ENCODE measurements around the gene LIM2. TPM values are rescaled to one million over a fixed set of nuclear protein-coding genes. Genes with fewer than 3 reads are reported as not detected.

The LIM2 gene
- total and polyA plus RNA-seq, 2 of the 4 experiments (the other 2 are of a cell fraction) = not detected

GRCh38 chr19:51338563-51339312, 49.0 kb downstream of the LIM2 start (continued):
- TF ChIP-seq ELK1 (IDR thresholded peaks at IDR 0.05; ENCODE audit: borderline replicate concordance, low read depth, low read length) = no peak
- TF ChIP-seq RFX5 (IDR thresholded peaks at IDR 0.05; ENCODE audit: low read depth, low read length) = no peak

GRCh38 chr19:51337861-51338562, 49.8 kb downstream of the LIM2 start:
- H2AK5ac ChIP-seq (ENCODE audit: low read depth, low read length) = no peak overlapping the region
- CTCF ChIA-PET = interaction anchor here (0.6 to 0.7 kb wide), 2 partner anchors 134 to 440 kb away, joined by 3 read pairs; no protein-coding TSS in a partner anchor
- DNase-seq = no peak
- TF ChIP-seq BHLHE40 (IDR thresholded peaks at IDR 0.05; ENCODE audit: low read depth, low read length) (no peak), RFX5 (IDR thresholded peaks at IDR 0.05; ENCODE audit: low read depth, low read length) (no peak), RCOR1 (IDR thresholded peaks at IDR 0.05; ENCODE audit: insufficient replicate concordance, low read length) (no peak), RAD21 (IDR thresholded peaks at IDR 0.05; ENCODE audit: low read length) (no peak), CEBPB (IDR thresholded peaks at IDR 0.05; ENCODE audit: low read depth, low read length) (no peak), SMC3 (IDR thresholded peaks at IDR 0.05; ENCODE audit: low read depth, low read length) (no peak), CTCF (conservative IDR thresholded peaks at IDR 0.05; ENCODE audit: low read depth, low read length) (no peak), MXI1 (IDR thresholded peaks at IDR 0.05; ENCODE audit: borderline replicate concordance, low read depth, low read length) (no peak), FOS (IDR thresholded peaks at IDR 0.05; ENCODE audit: low read depth, low read length) (no peak), MAFK (IDR thresholded peaks at IDR 0.05; ENCODE audit: low read depth, low read length) (no peak), NFE2L2 (IDR thresholded peaks at IDR 0.05; ENCODE audit: low read depth, low read length) (no peak), CHD1 (IDR thresholded peaks at IDR 0.05; ENCODE audit: low read depth, low read length) (no peak)

More at GRCh38 chr19:51337861-51338562, 49.8 kb downstream of the LIM2 start:
- H2BK20ac ChIP-seq (ENCODE audit: low read depth, low read length) = no peak overlapping the region
- H3K14ac ChIP-seq (replicated peaks; ENCODE audit: low read depth, low read length) = no peak overlapping the region
- H3K79me1 ChIP-seq (ENCODE audit: low read depth in 1 of 2, low read length in 2 of 2) = no peaks in the 10 kb centered on the region
- H3K56ac ChIP-seq (ENCODE audit: extremely low read depth, insufficient read depth, low read length) = no peak overlapping the region
- no peak overlapping the region for H4K8ac ChIP-seq (ENCODE audit: low read depth in 2 of 2, low read length in 2 of 2)
- H3K4me2 ChIP-seq (ENCODE audit: low read depth, low read length) = no peak overlapping the region
- H2BK5ac ChIP-seq (ENCODE audit: low read depth, low read length, poor library complexity, severe bottlenecking) = no peak overlapping the region
- H2BK15ac ChIP-seq (ENCODE audit: low read depth, low read length) = no peak overlapping the region
- intact Hi-C loops (cut with micrococcal nuclease) = loop anchor here (1.0 to 5.0 kb wide), 5 partner anchors 57 to 439 kb away; no protein-coding TSS in a partner anchor
- H3K9me3 ChIP-seq (ENCODE audit: control insufficient read depth, insufficient read depth, low read length) = no peaks in the 10 kb centered on the region
- H4K20me1 ChIP-seq (ENCODE audit: insufficient read depth, low read length) = no peaks in the 10 kb centered on the region
- dilution Hi-C loops (cut with HindIII; ENCODE audit: low sequenced_read_pairs, unreplicated experiment) = no loop called here
- no peaks in the 10 kb centered on the region for H3K36me3 ChIP-seq (ENCODE audit: control insufficient read depth, insufficient read depth, low read length)
- ATAC-seq (ENCODE audit: low read depth) = no peak
- 91% methylated on average over 7 of the region's 19 CpGs; no CpG with 5 or more reads in 1 of the 2 experiments for WGBS, 2 experiments (ENCODE audit: extremely low coverage in 2 of 2, insufficient read length in 1 of 2)
- no peak overlapping the region for H4K5ac ChIP-seq (ENCODE audit: low read depth, low read length)
- no peak overlapping the region for H3K9ac ChIP-seq (ENCODE audit: low read depth, low read length)
- in situ Hi-C loops (cut with MboI; ENCODE audit: low sequenced_read_pairs) = no loop called here
- no peak overlapping the region for H3K18ac ChIP-seq (ENCODE audit: low read depth, low read length)
- no peak overlapping the region for H3K27ac ChIP-seq (ENCODE audit: insufficient read depth, low read length)
- no peaks in the 10 kb centered on the region for H3K4me1 ChIP-seq (ENCODE audit: control insufficient read depth, insufficient read depth, low read length)
- no peak overlapping the region for H2AK9ac ChIP-seq (replicated peaks; ENCODE audit: low read depth, low read length, poor library complexity)
- H3K4me3 ChIP-seq (ENCODE audit: insufficient read depth, low read depth, low read length) = no peak overlapping the region
- no peaks in the 10 kb centered on the region for H3K27me3 ChIP-seq (ENCODE audit: control insufficient read depth, insufficient read depth, low read length)
- H3K9me1 ChIP-seq (ENCODE audit: insufficient read depth, low read length) = 0 out of 2 replicates have a peak, but pooled peaks cover 4% of the 10 kb centered on the region
- H4K91ac ChIP-seq (ENCODE audit: insufficient read depth, low read depth, low read length) = no peak overlapping the region
- H3K4ac ChIP-seq (ENCODE audit: low read depth, low read length) = no peak overlapping the region
- POLR2A ChIA-PET (ENCODE audit: unreplicated experiment) = no interaction called here
- no TSS peak for BruUV-seq (replicated peaks)
- H3K23ac ChIP-seq (ENCODE audit: low read depth, low read length) = no peak overlapping the region
- H2BK120ac ChIP-seq (ENCODE audit: low read depth, low read length) = no peak overlapping the region
- peak overlapping the region; percentile 98 for H2AFZ ChIP-seq (replicated peaks; ENCODE audit: low read length, poor library complexity)

Data from IMR-90 (cell line).